OCI-LY1 (cell line): ENCODE results near the gene CMTM8.

Experiments used
- H2AFZ ChIP-seq: fragments of 200-600 bp; sonication (generic), shearing (Covaris generic); 2 replicates; pipeline ENCODE4 v1.6.0; 2014; ENCODE audit warnings: antibody characterized with exemption, mild to moderate bottlenecking, low read length
- H3F3A ChIP-seq: fragments of 200-600 bp; sonication (generic), shearing (Covaris generic); 2 replicates; pipeline ENCODE4 v1.6.0; 2014; ENCODE audit warnings: mild to moderate bottlenecking, antibody characterized with exemption, low read length, moderate library complexity; ENCODE audit not compliant: insufficient read depth
- H3K27ac ChIP-seq: fragments of 200-600 bp; sonication (generic); 2 replicates; pipeline ENCODE4 v1.5.1; 2014; ENCODE audit warnings: low read length, mixed run types, mild to moderate bottlenecking, low read depth; ENCODE audit not compliant: poor library complexity, severe bottlenecking
- H3K27me3 ChIP-seq: fragments of 200-600 bp; sonication (generic); 2 replicates; pipeline ENCODE4 v1.6.0; 2014; ENCODE audit warnings: antibody characterized with exemption, mild to moderate bottlenecking, low read length, moderate library complexity; ENCODE audit not compliant: insufficient read depth
- H3K36me3 ChIP-seq: fragments of 200-600 bp; sonication (generic); 2 replicates; pipeline ENCODE4 v1.6.1; 2014; ENCODE audit warnings: mild to moderate bottlenecking, antibody characterized with exemption, low read length, moderate library complexity, mixed read lengths; ENCODE audit not compliant: insufficient read depth
- H3K4me1 ChIP-seq: fragments of 200-600 bp; sonication (generic); 2 replicates; pipeline ENCODE4 v1.5.1; 2014; ENCODE audit warnings: mild to moderate bottlenecking, low read length, moderate library complexity; ENCODE audit not compliant: insufficient read depth, severe bottlenecking
- H3K4me2 ChIP-seq: fragments of 200-600 bp; sonication (generic), shearing (Covaris generic); 2 replicates; pipeline ENCODE4 v1.6.1; 2014; ENCODE audit warnings: low read length
- H3K4me3 ChIP-seq: fragments of 200-600 bp; sonication (generic); 2 replicates; pipeline ENCODE4 v1.5.1; 2014; ENCODE audit warnings: low read length, low read depth, mild to moderate bottlenecking, mixed read lengths; ENCODE audit not compliant: poor library complexity, severe bottlenecking
- H3K79me2 ChIP-seq: fragments of 200-600 bp; shearing (Covaris generic); 2 replicates; pipeline ENCODE4 v1.6.1; 2016; ENCODE audit warnings: mixed run types, low read length, mixed read lengths; ENCODE audit not compliant: insufficient read depth
- H3K9ac ChIP-seq: fragments of 200-600 bp; sonication (generic), shearing (Covaris generic); 2 replicates; pipeline ENCODE4 v1.6.1; 2014; ENCODE audit warnings: mild to moderate bottlenecking, low read length, mixed read lengths
- H3K9me2 ChIP-seq: fragments of 200-600 bp; sonication (generic), shearing (Covaris generic); 2 replicates; pipeline ENCODE4 v1.6.1; 2014; ENCODE audit warnings: low read depth, mild to moderate bottlenecking, low read length, mixed read lengths
- H3K9me3 ChIP-seq: fragments of 200-600 bp; shearing (Covaris generic); 2 replicates; pipeline ENCODE4 v1.6.1; 2014; ENCODE audit warnings: low read length, mixed read lengths
- H4K20me1 ChIP-seq: fragments of 200-600 bp; sonication (generic), shearing (Covaris generic); 2 replicates; pipeline ENCODE4 v1.6.0; 2016; ENCODE audit warnings: mild to moderate bottlenecking, low read length; ENCODE audit not compliant: insufficient read depth
- EZH2 ChIP-seq: fragments of 200-600 bp; sonication (generic), shearing (Covaris generic); IDR thresholded peaks from 2 replicates; pipeline ENCODE4 v1.8.0; 2017; ENCODE audit warnings: borderline replicate concordance, mixed run types, mild to moderate bottlenecking, antibody characterized with exemption, low read length, moderate library complexity, mixed read lengths
- TF ChIP-seq, protein P1 (sequence below): fragments of 200-600 bp; sonication (generic), shearing (Covaris generic); IDR thresholded peaks from 2 replicates; pipeline ENCODE4 v1.5.1; 2017; ENCODE audit warnings: mild to moderate bottlenecking, antibody characterized with exemption, low read length, moderate library complexity, mixed read lengths

CMTM8 gene

DNA sequence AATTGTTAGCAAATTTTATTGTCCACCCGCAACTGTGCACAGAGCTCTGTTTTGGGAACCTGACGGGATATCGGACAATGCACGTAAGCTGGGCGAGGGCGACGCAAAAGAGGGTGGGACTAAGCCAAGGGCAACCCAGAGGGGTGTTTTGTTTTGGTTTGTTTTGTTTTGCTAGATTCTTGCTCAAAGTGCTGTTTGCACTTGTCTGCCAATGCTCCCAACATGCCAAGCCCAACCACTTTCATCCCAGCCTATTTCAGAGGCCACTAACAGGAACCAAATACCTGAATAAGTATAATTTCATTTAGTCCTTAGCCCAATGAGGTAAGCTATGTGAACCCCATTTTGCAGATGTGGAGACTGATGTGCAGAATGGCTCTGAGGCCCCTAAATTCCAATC is 143.4 kb downstream of the CMTM8 start:
- H2AFZ ChIP-seq = no peak overlapping the region
- H3K4me2 ChIP-seq = no peak overlapping the region
- H3K36me3 ChIP-seq = no peaks in the 10 kb centered on the region
- TF ChIP-seq EZH2 = no peak
- TF ChIP-seq, protein P1, sequence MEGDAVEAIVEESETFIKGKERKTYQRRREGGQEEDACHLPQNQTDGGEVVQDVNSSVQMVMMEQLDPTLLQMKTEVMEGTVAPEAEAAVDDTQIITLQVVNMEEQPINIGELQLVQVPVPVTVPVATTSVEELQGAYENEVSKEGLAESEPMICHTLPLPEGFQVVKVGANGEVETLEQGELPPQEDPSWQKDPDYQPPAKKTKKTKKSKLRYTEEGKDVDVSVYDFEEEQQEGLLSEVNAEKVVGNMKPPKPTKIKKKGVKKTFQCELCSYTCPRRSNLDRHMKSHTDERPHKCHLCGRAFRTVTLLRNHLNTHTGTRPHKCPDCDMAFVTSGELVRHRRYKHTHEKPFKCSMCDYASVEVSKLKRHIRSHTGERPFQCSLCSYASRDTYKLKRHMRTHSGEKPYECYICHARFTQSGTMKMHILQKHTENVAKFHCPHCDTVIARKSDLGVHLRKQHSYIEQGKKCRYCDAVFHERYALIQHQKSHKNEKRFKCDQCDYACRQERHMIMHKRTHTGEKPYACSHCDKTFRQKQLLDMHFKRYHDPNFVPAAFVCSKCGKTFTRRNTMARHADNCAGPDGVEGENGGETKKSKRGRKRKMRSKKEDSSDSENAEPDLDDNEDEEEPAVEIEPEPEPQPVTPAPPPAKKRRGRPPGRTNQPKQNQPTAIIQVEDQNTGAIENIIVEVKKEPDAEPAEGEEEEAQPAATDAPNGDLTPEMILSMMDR = no peak
- no peak overlapping the region for H3K27ac ChIP-seq
- H3K79me2 ChIP-seq = no peaks in the 10 kb centered on the region
- no peaks in the 10 kb centered on the region for H3K27me3 ChIP-seq
- H3F3A ChIP-seq = no peaks in the 10 kb centered on the region
- no peak overlapping the region for H3K9ac ChIP-seq
- no peak overlapping the region for H3K4me3 ChIP-seq
- no peaks in the 10 kb centered on the region for H4K20me1 ChIP-seq
- no peaks in the 10 kb centered on the region for H3K9me2 ChIP-seq
- H3K4me1 ChIP-seq = peaks cover 16% of the 10 kb centered on the region
- H3K9me3 ChIP-seq = no peaks in the 10 kb centered on the region

DNA sequence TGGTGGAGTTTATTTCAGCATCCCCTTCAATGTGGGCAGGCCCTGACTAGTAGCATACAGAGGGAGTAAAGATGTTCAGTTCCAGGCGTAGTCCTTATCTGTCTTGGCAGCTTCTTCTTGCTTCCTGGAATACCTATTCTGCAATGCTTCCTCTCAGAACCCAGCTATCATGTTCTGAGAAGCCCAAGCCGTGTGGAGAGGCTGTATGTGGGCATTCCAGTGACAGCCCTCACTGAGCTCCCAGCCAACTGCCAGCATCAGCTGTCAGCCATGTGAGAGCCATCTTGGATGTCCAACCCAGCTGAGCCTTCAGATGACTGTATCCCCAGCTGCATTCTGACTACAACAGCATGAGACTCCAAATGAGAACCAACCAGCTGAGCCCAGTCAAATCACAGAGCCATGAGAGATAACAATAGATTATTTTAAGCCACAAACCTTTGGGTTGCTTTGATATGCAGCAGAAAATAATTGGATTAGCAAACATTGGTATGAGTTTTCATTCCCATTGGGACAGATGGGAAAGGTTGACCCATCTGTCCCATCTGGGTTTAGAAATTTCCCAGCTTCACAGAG is 144.7 kb downstream of the CMTM8 start:
- Histone ChIP-seq H3K9me3 (no peaks in the 10 kb centered on the region), H3K4me3 (no peak overlapping the region), H3K4me2 (no peak overlapping the region), H3K36me3 (no peaks in the 10 kb centered on the region), H3K79me2 (no peaks in the 10 kb centered on the region), H2AFZ (no peak overlapping the region), H3K27ac (no peak overlapping the region), H3F3A (no peaks in the 10 kb centered on the region), H3K27me3 (no peaks in the 10 kb centered on the region), H3K4me1 (peaks cover 19% of the 10 kb centered on the region), H3K9ac (no peak overlapping the region), H3K9me2 (no peaks in the 10 kb centered on the region), H4K20me1 (no peaks in the 10 kb centered on the region)
- no peak for TF ChIP-seq EZH2
- TF ChIP-seq, protein P1 = no peak

DNA sequence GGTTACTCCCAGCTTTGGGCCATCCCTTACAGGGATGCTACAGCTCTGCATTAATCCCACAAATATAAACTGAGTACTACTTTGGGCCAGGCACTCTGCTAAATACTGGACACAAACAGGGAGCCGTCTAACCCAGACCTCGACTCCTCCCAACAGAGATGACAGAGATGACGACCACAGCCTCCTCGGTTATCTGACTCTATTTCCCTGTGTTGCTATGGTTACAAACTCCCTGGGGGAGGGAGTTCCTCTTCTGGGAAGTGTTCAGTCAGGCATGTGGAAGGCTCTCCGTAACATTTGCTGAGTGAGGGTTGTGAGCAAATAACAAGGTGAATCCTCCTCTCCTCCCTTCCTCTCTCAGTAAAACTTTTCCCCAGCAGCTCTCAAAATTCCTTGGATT is 146.5 kb downstream of the CMTM8 start:
- H3K4me3 ChIP-seq = no peak overlapping the region
- TF ChIP-seq, protein P1 = no peak
- no peak for TF ChIP-seq EZH2
- no peaks in the 10 kb centered on the region for H3K79me2 ChIP-seq
- no peak overlapping the region; the same call in 1 of the 2 replicates for H3K4me2 ChIP-seq
- H3K4me1 ChIP-seq = peaks cover 28% of the 10 kb centered on the region
- H3K9ac ChIP-seq = no peak overlapping the region
- H2AFZ ChIP-seq = no peak overlapping the region
- H3K9me3 ChIP-seq = no peaks in the 10 kb centered on the region
- H3K27me3 ChIP-seq = no peaks in the 10 kb centered on the region
- no peaks in the 10 kb centered on the region for H4K20me1 ChIP-seq
- H3K36me3 ChIP-seq = no peaks in the 10 kb centered on the region
- no peak overlapping the region for H3K27ac ChIP-seq
- no peaks in the 10 kb centered on the region for H3F3A ChIP-seq
- H3K9me2 ChIP-seq = no peaks in the 10 kb centered on the region
